Natural killer cell (primary cell): ENCODE measurements around the gene IER5L. TPM values are rescaled to one million over a fixed set of nuclear protein-coding genes. Genes with fewer than 3 reads are reported as not detected.

Source experiments
- ATAC-seq, 3 donors: fragments of 150-1000 bp in 2 of 3; fragments of 200-7000 bp in 1 of 3; cut with Tn5 transposase; 1 replicate in 1 of 3; 2 replicates in 2 of 3; pipeline ENCODE4 v1.10.0; 2021; ENCODE audit warnings: mild to moderate bottlenecking in 2 of 3, moderate library complexity in 2 of 3
- DNase-seq, 2 donors: peaks; one replicate each; pipeline versions ENCODE4 v3.0.0 to v3.0.0-alpha.2; 2013 to 2021; ENCODE audit warnings: mixed read lengths in 1 of 2
- H3K27ac ChIP-seq: one replicate; pipeline ENCODE4 v1.5.1; 2013; ENCODE audit warnings: mild to moderate bottlenecking, low read length
- H3K27me3 ChIP-seq: one replicate; pipeline ENCODE4 v1.6.1; 2013; ENCODE audit warnings: low read length; ENCODE audit not compliant: control insufficient read depth, insufficient read depth
- H3K36me3 ChIP-seq: one replicate; pipeline ENCODE4 v1.6.1; 2013; ENCODE audit warnings: low read length; ENCODE audit not compliant: control insufficient read depth, insufficient read depth
- H3K4me1 ChIP-seq: one replicate; pipeline ENCODE4 v1.6.1; 2013; ENCODE audit warnings: low read length; ENCODE audit not compliant: control insufficient read depth, insufficient read depth
- H3K4me3 ChIP-seq: one replicate; pipeline ENCODE4 v1.5.1; 2013; ENCODE audit warnings: low read length
- H3K9me3 ChIP-seq: one replicate; pipeline ENCODE4 v1.6.1; 2013; ENCODE audit warnings: low read length; ENCODE audit not compliant: control insufficient read depth, insufficient read depth
- H3K27ac Mint-ChIP-seq, 2 donors: one replicate each; pipeline ENCODE4 v1.8.0; 2022; ENCODE audit warnings: mild to moderate bottlenecking in 2 of 2, mixed read lengths in 2 of 2, moderate library complexity in 1 of 2
- H3K27me3 Mint-ChIP-seq, 2 donors: one replicate each; pipeline ENCODE4 v1.8.0; 2022; ENCODE audit warnings: low read depth in 2 of 2, mixed read lengths in 2 of 2
- H3K36me3 Mint-ChIP-seq: one replicate; pipeline ENCODE4 v1.8.0; 2022; ENCODE audit warnings: mixed read lengths
- H3K4me1 Mint-ChIP-seq, 2 donors: one replicate each; pipeline ENCODE4 v1.8.0; 2022; ENCODE audit warnings: mixed read lengths in 2 of 2
- H3K4me3 Mint-ChIP-seq: one replicate; pipeline ENCODE4 v1.8.0; 2022; ENCODE audit warnings: mild to moderate bottlenecking, moderate library complexity, mixed read lengths
- H3K9me3 Mint-ChIP-seq, 2 donors: one replicate each; pipeline ENCODE4 v1.8.0; 2022; ENCODE audit warnings: mixed read lengths in 2 of 2
- CTCF ChIP-seq: fragments of 200-600 bp; IDR thresholded peaks from one replicate; pipeline ENCODE4 v1.8.0; 2022; ENCODE audit warnings: antibody characterized with exemption
- WGBS: methylation state at CpG from one replicate; pipeline ENCODE4 v1.1.7; 2013; ENCODE audit warnings: missing lambda C conversion rate; ENCODE audit not compliant: insufficient coverage; 5-methylcytosine and 5-hydroxymethylcytosine counted together
- intact Hi-C: fragments of 100-400 bp; cut with micrococcal nuclease; formaldehyde crosslinking; loops from one replicate; pipeline ENCODE4 v1.14.2; 2022
- total RNA-seq, 4 donors: library from RNA; stranded (reverse); fragments of 120-200 nt in 1 of 4; gene quantifications; one replicate each; pipeline versions ENCODE4 v1.2.3 to v1.2.4, GENCODE V29; 2013 to 2022

The IER5L gene
- total RNA-seq, 3 donors from 2014 or later (not counting 1 experiment from before 2014, with no cell fraction given) = 1.4 to 3.9 (median 2.8) TPM

GRCh38 chr9:129156163-129156562 lies 21.9 kb downstream of the IER5L start:
- H3K9me3 Mint-ChIP-seq = no peaks in the 10 kb centered on the region
- H3K4me1 ChIP-seq = no peaks in the 10 kb centered on the region
- intact Hi-C loops = no loop called here
- H3K4me3 Mint-ChIP-seq = no peak overlapping the region
- no peak for ATAC-seq
- no peaks in the 10 kb centered on the region for H3K36me3 ChIP-seq
- H3K9me3 ChIP-seq = no peaks in the 10 kb centered on the region
- H3K27me3 Mint-ChIP-seq = no peaks in the 10 kb centered on the region
- H3K4me3 ChIP-seq = no peak overlapping the region
- WGBS = 96% methylated on average over 10 of the region's 10 CpGs
- H3K4me1 Mint-ChIP-seq = peaks cover 0 to 9% of the 10 kb centered on the region in 2 donors
- DNase-seq = no peak
- no peak overlapping the region for H3K27ac Mint-ChIP-seq
- H3K27ac ChIP-seq = no peak overlapping the region
- no peak for TF ChIP-seq CTCF
- no peaks in the 10 kb centered on the region for H3K36me3 Mint-ChIP-seq
- no peaks in the 10 kb centered on the region for H3K27me3 ChIP-seq

- no peaks in the 10 kb centered on the region for H3K36me3 Mint-ChIP-seq
- no peak overlapping the region for H3K4me3 Mint-ChIP-seq
- peaks cover 0 to 14% of the 10 kb centered on the region in 2 donors for H3K4me1 Mint-ChIP-seq
- 96% methylated on average over 16 of the region's 16 CpGs for WGBS
- H3K36me3 ChIP-seq = no peaks in the 10 kb centered on the region
- ATAC-seq (no peak), DNase-seq (no peak)
- no peaks in the 10 kb centered on the region for H3K27me3 ChIP-seq
- H3K27me3 Mint-ChIP-seq = no peaks in the 10 kb centered on the region
- no peaks in the 10 kb centered on the region for H3K9me3 ChIP-seq
- no peak overlapping the region for H3K4me3 ChIP-seq
- no peaks in the 10 kb centered on the region for H3K9me3 Mint-ChIP-seq
- H3K27ac ChIP-seq = no peak overlapping the region
- no peaks in the 10 kb centered on the region for H3K4me1 ChIP-seq
- H3K27ac Mint-ChIP-seq = no peak overlapping the region
- intact Hi-C loops = no loop called here
- no peak for TF ChIP-seq CTCF
Observed at GRCh38 chr9:129154866-129155477, 23.1 kb downstream of the IER5L start.

GRCh38 chr9:129151469-129151868 lies 26.6 kb downstream of the IER5L start:
- H3K27me3 ChIP-seq = no peaks in the 10 kb centered on the region
- H3K4me1 Mint-ChIP-seq = peaks cover 0 to 21% of the 10 kb centered on the region in 2 donors
- H3K4me3 Mint-ChIP-seq = no peak overlapping the region
- DNase-seq (no peak), ATAC-seq (no peak)
- H3K36me3 Mint-ChIP-seq = no peaks in the 10 kb centered on the region
- no peak overlapping the region for H3K4me3 ChIP-seq
- no peaks in the 10 kb centered on the region for H3K27me3 Mint-ChIP-seq
- TF ChIP-seq CTCF = no peak
- H3K9me3 ChIP-seq = no peaks in the 10 kb centered on the region
- WGBS = 97% methylated on average over 15 of the region's 15 CpGs
- peaks cover 13% of the 10 kb centered on the region for H3K36me3 ChIP-seq
- peaks cover 4% of the 10 kb centered on the region for H3K4me1 ChIP-seq
- peak overlapping the region in 1 of 2 donors; percentile 36 for H3K27ac Mint-ChIP-seq
- no peak overlapping the region for H3K27ac ChIP-seq
- intact Hi-C loops = no loop called here
- no peaks in the 10 kb centered on the region for H3K9me3 Mint-ChIP-seq

- ATAC-seq (no peak), DNase-seq (no peak)
- H3K4me1 Mint-ChIP-seq = peaks cover 0 to 21% of the 10 kb centered on the region in 2 donors
- H3K9me3 ChIP-seq = no peaks in the 10 kb centered on the region
- intact Hi-C loops = no loop called here
- no peak overlapping the region for H3K4me3 ChIP-seq
- no peaks in the 10 kb centered on the region for H3K36me3 Mint-ChIP-seq
- no peak overlapping the region for H3K27ac ChIP-seq
- TF ChIP-seq CTCF = no peak
- no peaks in the 10 kb centered on the region for H3K9me3 Mint-ChIP-seq
- H3K27me3 ChIP-seq = no peaks in the 10 kb centered on the region
- H3K36me3 ChIP-seq = peaks cover 15% of the 10 kb centered on the region
- H3K4me3 Mint-ChIP-seq = no peak overlapping the region
- 94% methylated on average over 18 of the region's 18 CpGs for WGBS
- no peaks in the 10 kb centered on the region for H3K27me3 Mint-ChIP-seq
- H3K27ac Mint-ChIP-seq = no peak overlapping the region
- H3K4me1 ChIP-seq = peaks cover 4% of the 10 kb centered on the region
Observed at GRCh38 chr9:129150672-129151211, 27.3 kb downstream of the IER5L start.
